Ovary (tissue), 3 donors: Measurements from ENCODE around the gene ZNF660.
"Not testable (repeated sequence)": the region's sequence is repeated elsewhere in the genome, so short reads cannot be mapped to it uniquely, and the experiment has no call there.

Experiments used
- CTCF ChIP-seq, 3 donors: fragments of 450-650 bp in 2 of 3; fragments of 200-600 bp in 1 of 3; IDR thresholded peaks; one replicate each; pipeline versions ENCODE4 v1.5.1 to v1.8.0; 2016 to 2022; ENCODE audit warnings: antibody characterized with exemption in 3 of 3, mild to moderate bottlenecking in 1 of 3
- EP300 ChIP-seq: sonication (generic); formaldehyde crosslinking; IDR thresholded peaks from one replicate; pipeline ENCODE4 v1.6.1; 2017; ENCODE audit warnings: antibody characterized with exemption
- POLR2A ChIP-seq: fragments of 450-650 bp; IDR thresholded peaks from one replicate; pipeline ENCODE4 v1.6.1; 2017; ENCODE audit warnings: antibody characterized with exemption, mild to moderate bottlenecking, moderate library complexity
- donor health status: DM: no; HTN: no; CAD: no.

- TF ChIP-seq CTCF (IDR thresholded peaks at IDR 0.05); POLR2A; EP300: not testable (repeated sequence)
Observed at GRCh38 chr3:44578924-44579515, 5.7 kb upstream of the ZNF660 start.
